ENCODE data around the gene DAND5.

The DAND5 gene

GRCh38 chr19:12939975-12940423 lies 29.4 kb upstream of the DAND5 start:
- Histone ChIP-seq H3K4me1 (peaks cover 12% of the 10 kb centered on the region), H3K79me2 (peaks cover 23% of the 10 kb centered on the region), H3K27ac (peak overlapping the region; percentile 96), H2AFZ (no peak overlapping the region), H3K27me3 (ENCODE audit: control insufficient read depth, insufficient read depth, low read length) (no peaks in the 10 kb centered on the region), H3K9me3 (ENCODE audit: control insufficient read depth, low read length) (no peaks in the 10 kb centered on the region), H3K4me2 (ENCODE audit: low read length) (peak overlapping the region; percentile 86), H3K9ac (no peak overlapping the region), H3K36me3 (ENCODE audit: control insufficient read depth, insufficient read depth, low read length) (no peaks in the 10 kb centered on the region), H3K4me3 (ENCODE audit: low read depth, low read length) (peak overlapping the region; percentile 97)
- TF ChIP-seq, protein P1, sequence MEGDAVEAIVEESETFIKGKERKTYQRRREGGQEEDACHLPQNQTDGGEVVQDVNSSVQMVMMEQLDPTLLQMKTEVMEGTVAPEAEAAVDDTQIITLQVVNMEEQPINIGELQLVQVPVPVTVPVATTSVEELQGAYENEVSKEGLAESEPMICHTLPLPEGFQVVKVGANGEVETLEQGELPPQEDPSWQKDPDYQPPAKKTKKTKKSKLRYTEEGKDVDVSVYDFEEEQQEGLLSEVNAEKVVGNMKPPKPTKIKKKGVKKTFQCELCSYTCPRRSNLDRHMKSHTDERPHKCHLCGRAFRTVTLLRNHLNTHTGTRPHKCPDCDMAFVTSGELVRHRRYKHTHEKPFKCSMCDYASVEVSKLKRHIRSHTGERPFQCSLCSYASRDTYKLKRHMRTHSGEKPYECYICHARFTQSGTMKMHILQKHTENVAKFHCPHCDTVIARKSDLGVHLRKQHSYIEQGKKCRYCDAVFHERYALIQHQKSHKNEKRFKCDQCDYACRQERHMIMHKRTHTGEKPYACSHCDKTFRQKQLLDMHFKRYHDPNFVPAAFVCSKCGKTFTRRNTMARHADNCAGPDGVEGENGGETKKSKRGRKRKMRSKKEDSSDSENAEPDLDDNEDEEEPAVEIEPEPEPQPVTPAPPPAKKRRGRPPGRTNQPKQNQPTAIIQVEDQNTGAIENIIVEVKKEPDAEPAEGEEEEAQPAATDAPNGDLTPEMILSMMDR (IDR thresholded peaks at IDR 0.05): no peak

- Histone ChIP-seq H3K27me3 (ENCODE audit: control insufficient read depth, insufficient read depth, low read length) (no peaks in the 10 kb centered on the region), H3K27ac (no peak overlapping the region), H3K36me3 (ENCODE audit: control insufficient read depth, insufficient read depth, low read length) (no peaks in the 10 kb centered on the region), H3K79me2 (peaks cover 23% of the 10 kb centered on the region), H3K4me2 (ENCODE audit: low read length) (peak overlapping the region; percentile 11), H3K4me3 (ENCODE audit: low read depth, low read length) (no peak overlapping the region), H2AFZ (no peak overlapping the region), H3K9me3 (ENCODE audit: control insufficient read depth, low read length) (no peaks in the 10 kb centered on the region), H3K4me1 (peaks cover 12% of the 10 kb centered on the region), H3K9ac (no peak overlapping the region)
- TF ChIP-seq, protein P1 (IDR thresholded peaks at IDR 0.05): no peak
Measured at GRCh38 chr19:12940897-12941296, 28.5 kb upstream of the DAND5 start.

DNA sequence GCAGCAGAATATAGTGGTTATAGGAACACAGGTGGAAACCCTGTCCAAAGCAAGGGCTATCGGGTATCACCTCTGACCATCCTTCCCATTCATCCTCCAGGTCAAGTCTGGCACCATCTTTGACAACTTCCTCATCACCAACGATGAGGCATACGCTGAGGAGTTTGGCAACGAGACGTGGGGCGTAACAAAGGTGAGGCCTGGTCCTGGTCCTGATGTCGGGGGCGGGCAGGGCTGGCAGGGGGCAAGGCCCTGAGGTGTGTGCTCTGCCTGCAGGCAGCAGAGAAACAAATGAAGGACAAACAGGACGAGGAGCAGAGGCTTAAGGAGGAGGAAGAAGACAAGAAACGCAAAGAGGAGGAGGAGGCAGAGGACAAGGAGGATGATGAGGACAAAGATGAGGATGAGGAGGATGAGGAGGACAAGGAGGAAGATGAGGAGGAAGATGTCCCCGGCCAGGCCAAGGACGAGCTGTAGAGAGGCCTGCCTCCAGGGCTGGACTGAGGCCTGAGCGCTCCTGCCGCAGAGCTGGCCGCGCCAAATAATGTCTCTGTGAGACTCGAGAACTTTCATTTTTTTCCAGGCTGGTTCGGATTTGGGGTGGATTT lies 25.8 kb upstream of the DAND5 start:
- no peaks in the 10 kb centered on the region for H3K9me3 ChIP-seq (ENCODE audit: control insufficient read depth, low read length)
- no peak overlapping the region for H3K9ac ChIP-seq
- H3K27ac ChIP-seq: no peak overlapping the region
- no peak overlapping the region for H3K4me2 ChIP-seq (ENCODE audit: low read length)
- no peak overlapping the region for H3K4me3 ChIP-seq (ENCODE audit: low read depth, low read length)
- no peaks in the 10 kb centered on the region for H3K36me3 ChIP-seq (ENCODE audit: control insufficient read depth, insufficient read depth, low read length)
- no peaks in the 10 kb centered on the region for H3K27me3 ChIP-seq (ENCODE audit: control insufficient read depth, insufficient read depth, low read length)
- no peak overlapping the region for H2AFZ ChIP-seq
- peaks cover 40% of the 10 kb centered on the region for H3K79me2 ChIP-seq
- H3K4me1 ChIP-seq: peaks cover 19% of the 10 kb centered on the region
- TF ChIP-seq, protein P1 (IDR thresholded peaks at IDR 0.05): no peak

- no peaks in the 10 kb centered on the region for H3K9me3 ChIP-seq (ENCODE audit: control insufficient read depth, low read length)
- H3K36me3 ChIP-seq (ENCODE audit: control insufficient read depth, insufficient read depth, low read length): no peaks in the 10 kb centered on the region
- H3K9ac ChIP-seq: no peak overlapping the region
- H2AFZ ChIP-seq: no peak overlapping the region
- no peak overlapping the region for H3K4me2 ChIP-seq (ENCODE audit: low read length)
- no peak overlapping the region for H3K27ac ChIP-seq
- H3K79me2 ChIP-seq: peaks cover 36% of the 10 kb centered on the region
- no peak overlapping the region for H3K4me3 ChIP-seq (ENCODE audit: low read depth, low read length)
- H3K4me1 ChIP-seq: peaks cover 19% of the 10 kb centered on the region
- H3K27me3 ChIP-seq (ENCODE audit: control insufficient read depth, insufficient read depth, low read length): no peaks in the 10 kb centered on the region
- TF ChIP-seq, protein P1 (IDR thresholded peaks at IDR 0.05): no peak
Measured at GRCh38 chr19:12944104-12944674, 25.2 kb upstream of the DAND5 start.
